ENCODE data around the gene DAP3.
"Not testable (repeated sequence)": the region's sequence is repeated elsewhere in the genome, so short reads cannot be mapped to it uniquely, and the experiment has no call there.

The DAP3 gene

DNA sequence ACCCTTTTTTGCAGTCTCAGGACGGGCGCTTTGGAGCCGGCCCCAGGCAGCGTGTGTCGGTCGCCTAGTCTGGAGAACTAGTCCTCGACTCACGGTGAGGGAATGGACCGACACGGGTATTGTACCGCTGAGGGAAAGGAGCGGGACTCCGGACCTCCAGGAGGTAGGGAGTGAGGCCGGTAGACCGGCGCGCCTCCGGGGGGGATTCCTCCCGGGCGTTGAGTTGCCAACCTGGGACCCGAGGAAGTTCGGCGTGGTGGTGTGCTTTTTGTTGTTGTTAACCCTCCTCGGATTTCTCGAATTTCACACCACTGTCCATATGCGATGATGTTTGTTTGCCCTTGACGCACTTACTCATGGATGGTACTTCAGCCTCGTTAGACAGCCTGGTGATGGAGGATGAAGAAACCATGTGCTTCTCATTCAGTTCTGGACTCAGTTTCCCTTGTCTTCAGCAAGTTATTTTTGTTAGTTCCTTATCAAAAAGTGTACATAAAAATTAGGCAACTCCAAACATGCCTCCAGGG, at the start of gene DAP3:
Gene DAP3 (plus strand): TSS at position 11 of the 527 bp plus-strand sequence. CDS start 20,689 bp downstream, outside the sequence.
- not testable (repeated sequence) for DNase-seq

DNA sequence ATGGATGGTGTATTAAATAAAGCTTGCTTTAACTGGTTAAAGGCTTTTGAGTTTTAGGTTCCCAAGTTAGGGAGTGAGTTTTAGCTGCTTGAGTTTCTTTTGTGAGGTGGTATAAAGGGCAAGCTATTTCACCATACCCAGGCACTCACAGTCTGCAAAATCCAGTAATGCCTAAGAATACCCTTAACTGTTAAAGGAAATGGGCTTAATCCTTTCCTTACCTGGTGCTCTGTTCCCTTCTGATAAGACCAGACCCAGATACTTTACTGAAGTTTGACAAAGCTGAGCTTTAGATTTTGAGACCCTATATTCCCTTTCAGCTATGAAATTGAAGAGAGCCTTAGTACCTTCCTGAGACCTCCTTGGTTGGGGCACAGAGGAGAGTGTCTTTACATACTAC, 48.5 kb upstream of the DAP3 start:
- DNase-seq: no peak

GRCh38 chr1:155642559-155643180, 46.2 kb upstream of the DAP3 start:
- DNase-seq: not testable (repeated sequence)

- DNase-seq: no peak
Observed at GRCh38 chr1:155643230-155643629, 45.7 kb upstream of the DAP3 start.

- DNase-seq: no peak
Observed at GRCh38 chr1:155645034-155645598, 43.8 kb upstream of the DAP3 start.

DNA sequence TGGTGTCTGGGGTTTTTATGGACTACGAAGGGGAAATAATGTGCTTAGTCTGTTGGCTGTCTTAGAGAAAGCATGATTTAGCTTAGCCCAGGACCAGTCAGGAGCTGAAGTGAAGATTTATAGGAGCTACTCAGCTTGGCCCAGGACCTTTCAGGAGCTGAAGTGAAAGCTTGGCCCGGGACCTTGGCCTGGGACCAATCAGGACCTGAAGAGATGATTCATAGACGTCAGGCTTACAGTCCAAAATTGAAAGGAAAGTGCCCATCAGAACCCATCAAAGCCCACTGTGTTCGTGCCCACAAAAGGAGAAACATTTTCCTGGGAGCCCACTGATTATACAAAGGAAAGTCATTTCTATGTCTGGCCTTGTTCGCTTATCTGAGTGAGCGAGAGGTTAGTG, 43.2 kb upstream of the DAP3 start:
- no peak for DNase-seq

GRCh38 chr1:155646307-155646706, 42.6 kb upstream of the DAP3 start:
- no peak for DNase-seq

- peak; percentile 29 for DNase-seq
Observed at GRCh38 chr1:155648207-155649147, 40.4 kb upstream of the DAP3 start.

GRCh38 chr1:155649676-155650075, 39.2 kb upstream of the DAP3 start:
- no peak for DNase-seq

- no peak for DNase-seq
Observed at GRCh38 chr1:155650231-155650757, 38.6 kb upstream of the DAP3 start.

DNA sequence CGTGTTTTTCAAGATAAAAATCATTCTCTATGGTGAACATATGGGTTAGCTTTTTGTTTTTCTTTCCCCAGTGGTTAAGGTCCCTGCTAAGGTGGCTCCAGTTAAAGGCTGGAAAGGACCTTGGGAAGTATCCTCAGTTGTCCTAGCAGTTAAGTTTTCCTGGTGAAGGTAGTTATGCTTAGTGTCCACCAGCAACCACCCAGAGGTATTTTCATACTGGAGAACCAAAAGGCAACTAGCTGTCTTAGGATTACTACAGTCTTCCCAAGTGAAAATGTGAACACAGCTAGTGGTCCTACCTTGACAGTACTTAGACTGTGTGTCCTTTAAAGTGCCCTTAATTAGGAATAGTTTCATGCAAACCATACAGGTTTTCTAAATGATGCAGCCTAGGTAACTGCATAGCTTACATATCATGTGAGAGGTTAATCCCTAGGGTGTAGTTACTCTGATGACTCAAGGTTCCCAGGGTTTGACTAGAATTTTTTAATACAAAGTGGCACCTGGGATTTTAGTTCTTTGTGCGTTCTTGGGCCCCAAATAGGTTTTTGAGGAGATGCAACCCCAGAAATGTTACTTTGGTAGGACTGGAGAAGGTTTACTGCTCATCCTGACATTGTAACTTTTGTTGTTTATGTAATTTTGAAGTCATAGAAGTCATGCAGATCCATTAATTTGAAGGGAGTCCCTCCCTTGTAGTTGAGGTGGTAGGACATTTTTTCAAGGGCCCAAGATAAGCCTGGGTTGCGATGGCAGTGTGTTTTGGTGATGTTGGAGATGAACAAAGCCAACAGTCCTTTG, 36.8 kb upstream of the DAP3 start:
- no peak for DNase-seq

- no peak for DNase-seq
Observed at GRCh38 chr1:155652951-155653350, 35.9 kb upstream of the DAP3 start.

DNA sequence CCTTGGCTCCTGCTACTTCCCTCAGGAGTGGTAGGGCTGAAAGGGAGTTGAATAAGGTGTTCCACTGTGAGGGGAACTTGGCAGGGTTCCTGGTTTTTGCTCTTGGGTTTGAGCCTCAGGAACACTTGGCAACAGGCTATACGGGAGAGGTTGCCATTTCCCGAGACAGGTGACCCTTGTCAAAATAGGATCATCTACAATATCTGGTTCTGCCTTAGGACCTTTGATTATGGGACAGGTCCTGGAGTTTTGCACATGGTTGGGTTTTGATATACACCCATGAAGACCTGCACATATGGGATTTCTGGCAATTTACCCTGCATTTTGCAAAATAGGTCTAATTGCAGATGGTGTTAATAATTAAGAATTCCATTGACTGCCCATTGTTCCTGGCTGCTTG, 31.4 kb upstream of the DAP3 start:
- DNase-seq: no peak

DNA sequence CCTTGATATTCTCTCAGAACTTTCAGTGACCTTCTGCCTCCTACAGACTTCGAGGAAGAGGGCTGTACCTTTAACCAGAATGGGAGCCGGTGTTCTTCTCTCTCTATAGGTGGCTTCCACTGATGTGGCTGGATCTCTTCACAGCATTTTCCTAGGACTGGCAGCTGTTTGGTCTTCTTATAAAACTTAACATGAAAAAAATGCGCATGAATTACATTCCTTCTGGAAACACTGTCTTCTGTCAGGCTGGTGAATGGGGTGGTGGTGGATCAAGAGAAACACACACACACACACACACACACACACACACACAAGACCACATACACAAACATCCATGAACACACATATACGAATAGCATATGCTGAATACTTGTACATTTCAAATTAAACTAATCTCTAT, 27.7 kb upstream of the DAP3 start:
- not testable (repeated sequence) for DNase-seq

- no peak for DNase-seq
Observed at GRCh38 chr1:155669233-155670162, 19.4 kb upstream of the DAP3 start.

DNA sequence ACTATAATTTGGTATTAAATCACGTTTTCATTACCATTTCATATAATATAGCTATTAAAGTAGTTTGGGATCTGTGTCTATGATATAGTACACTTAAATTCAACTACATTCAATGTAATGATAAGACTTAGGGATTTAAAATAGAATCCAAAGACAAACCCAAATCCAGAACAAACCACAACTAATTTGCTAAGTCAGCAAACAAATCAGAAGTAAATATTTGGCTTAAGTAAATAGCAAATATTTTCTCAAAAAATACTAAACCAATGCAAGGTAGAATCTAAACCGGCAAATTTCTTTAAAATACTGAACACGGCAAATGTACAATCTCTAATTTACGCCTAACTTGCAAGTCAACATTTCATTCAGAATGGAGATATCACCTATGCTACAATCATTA, 17.1 kb upstream of the DAP3 start:
- no peak for DNase-seq

- no peak for DNase-seq
Observed at GRCh38 chr1:155673003-155673402, 15.9 kb upstream of the DAP3 start.

- DNase-seq: no peak
Observed at GRCh38 chr1:155678027-155678426, 10.9 kb upstream of the DAP3 start.

DNA sequence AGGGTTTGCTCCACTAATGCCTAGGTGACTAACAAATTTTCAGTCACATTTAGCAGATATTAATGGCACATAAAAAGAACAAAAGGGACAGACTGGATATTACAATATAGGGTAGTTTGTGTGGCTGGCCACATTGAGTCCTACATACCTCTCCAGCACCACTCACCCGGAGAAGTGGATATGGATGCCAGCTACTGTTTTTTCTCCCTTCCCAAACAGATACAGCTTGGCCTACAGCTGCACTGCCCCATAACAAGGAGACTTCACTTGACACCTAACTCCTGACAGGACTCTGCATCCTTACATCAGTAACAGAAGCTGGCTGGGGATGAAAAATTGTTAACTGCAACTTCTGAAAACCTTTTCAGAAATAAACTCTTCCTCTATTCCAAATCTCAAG, 9.9 kb upstream of the DAP3 start:
- not testable (repeated sequence) for DNase-seq

DNA sequence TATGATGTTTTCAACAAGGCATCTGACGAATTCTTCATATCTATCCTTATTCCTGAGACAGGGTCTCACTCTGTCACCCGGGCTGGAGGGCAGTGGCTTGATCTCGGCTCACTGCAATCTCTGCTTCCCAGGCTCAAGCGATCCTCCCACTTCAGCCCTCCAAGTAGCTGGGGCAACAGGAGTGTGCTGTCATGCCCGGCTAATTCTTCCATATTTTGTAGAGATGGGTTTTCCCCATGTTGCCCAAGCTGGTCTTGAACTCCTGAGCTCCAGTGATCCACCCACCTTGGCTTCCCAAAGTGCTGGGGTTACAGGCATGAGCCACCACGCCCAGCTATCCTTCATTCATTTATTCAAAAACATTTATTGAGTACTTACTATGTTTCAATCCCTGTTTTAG, 8.4 kb upstream of the DAP3 start:
- no peak for DNase-seq

DNA sequence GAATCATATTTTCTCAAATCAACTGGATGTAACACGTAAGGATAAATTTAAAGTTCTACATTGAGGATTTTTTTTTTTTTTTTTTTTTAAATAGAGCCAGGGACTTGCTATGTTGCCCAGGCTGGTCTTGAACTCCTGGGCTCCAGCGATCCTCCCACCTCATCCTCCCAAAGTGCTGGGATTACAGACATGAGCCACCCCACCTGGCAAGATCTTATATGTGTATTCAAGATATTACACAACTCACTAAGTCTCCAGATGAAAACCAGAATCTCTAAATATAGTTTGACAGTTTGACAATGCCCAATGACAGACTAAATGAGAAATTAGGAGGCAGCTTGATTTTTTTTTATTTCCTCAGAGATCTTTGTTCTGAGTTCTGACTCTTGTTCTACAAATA, 7.1 kb upstream of the DAP3 start:
- no peak for DNase-seq

All from CD4-positive, alpha-beta T cell treated with Interleukin-15 for 1 hour (primary cell).